Measurements from ENCODE around the gene SH2D4B. TPM values are rescaled to one million over a fixed set of nuclear protein-coding genes. Genes with fewer than 3 reads are reported as not detected.

SH2D4B gene
- total RNA-seq, 2 experiments from 2014 or later = 0.03 TPM; not detected in 1

GRCh38 chr10:80613466-80614170 is 75.9 kb downstream of the SH2D4B start:
- TF ChIP-seq EZH2phosphoT487 (IDR thresholded peaks at IDR 0.05; ENCODE audit: borderline replicate concordance, low read depth, low read length) = no peak
- TF ChIP-seq, protein P1, sequence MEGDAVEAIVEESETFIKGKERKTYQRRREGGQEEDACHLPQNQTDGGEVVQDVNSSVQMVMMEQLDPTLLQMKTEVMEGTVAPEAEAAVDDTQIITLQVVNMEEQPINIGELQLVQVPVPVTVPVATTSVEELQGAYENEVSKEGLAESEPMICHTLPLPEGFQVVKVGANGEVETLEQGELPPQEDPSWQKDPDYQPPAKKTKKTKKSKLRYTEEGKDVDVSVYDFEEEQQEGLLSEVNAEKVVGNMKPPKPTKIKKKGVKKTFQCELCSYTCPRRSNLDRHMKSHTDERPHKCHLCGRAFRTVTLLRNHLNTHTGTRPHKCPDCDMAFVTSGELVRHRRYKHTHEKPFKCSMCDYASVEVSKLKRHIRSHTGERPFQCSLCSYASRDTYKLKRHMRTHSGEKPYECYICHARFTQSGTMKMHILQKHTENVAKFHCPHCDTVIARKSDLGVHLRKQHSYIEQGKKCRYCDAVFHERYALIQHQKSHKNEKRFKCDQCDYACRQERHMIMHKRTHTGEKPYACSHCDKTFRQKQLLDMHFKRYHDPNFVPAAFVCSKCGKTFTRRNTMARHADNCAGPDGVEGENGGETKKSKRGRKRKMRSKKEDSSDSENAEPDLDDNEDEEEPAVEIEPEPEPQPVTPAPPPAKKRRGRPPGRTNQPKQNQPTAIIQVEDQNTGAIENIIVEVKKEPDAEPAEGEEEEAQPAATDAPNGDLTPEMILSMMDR (conservative IDR thresholded peaks at IDR 0.05; ENCODE audit: low read length) = no peak
- H4K20me1 ChIP-seq (ENCODE audit: insufficient read depth, low read length) = no peaks in the 10 kb centered on the region
- no peak overlapping the region for H3K27ac ChIP-seq (ENCODE audit: low read depth, low read length, poor library complexity, severe bottlenecking)
- H3K4me1 ChIP-seq (ENCODE audit: insufficient read depth, low read length, poor library complexity, severe bottlenecking) = no peaks in the 10 kb centered on the region
- H3K9me2 ChIP-seq (ENCODE audit: insufficient read depth, low read length) = no peaks in the 10 kb centered on the region
- H3K36me3 ChIP-seq (ENCODE audit: insufficient read depth, low read length) = no peaks in the 10 kb centered on the region
- no peak overlapping the region for H2AFZ ChIP-seq (ENCODE audit: low read length)
- no peak overlapping the region for H3K4me2 ChIP-seq (ENCODE audit: low read length)
- no peaks in the 10 kb centered on the region for H3K9me3 ChIP-seq (ENCODE audit: low read length)
- BruUV-seq (replicated peaks) = no TSS peak
- intact Hi-C loops (cut with micrococcal nuclease; ENCODE audit: unreplicated experiment) = no loop called here
- no peak for DNase-seq (ENCODE audit: low spot score)
- H3K4me3 ChIP-seq (ENCODE audit: low read depth, low read length, poor library complexity, severe bottlenecking) = no peak overlapping the region
- POLR2A ChIA-PET = no interaction called here
- CTCF ChIA-PET (ENCODE audit: unreplicated experiment) = no interaction called here
- H3K79me2 ChIP-seq (ENCODE audit: insufficient read depth, low read depth, low read length) = no peaks in the 10 kb centered on the region

GRCh38 chr10:80614576-80615416 is 77.1 kb downstream of the SH2D4B start:
- Histone ChIP-seq H3K4me2 (ENCODE audit: low read length) (no peak overlapping the region), H3K79me2 (ENCODE audit: insufficient read depth, low read depth, low read length) (no peaks in the 10 kb centered on the region), H3K27ac (ENCODE audit: low read depth, low read length, poor library complexity, severe bottlenecking) (no peak overlapping the region), H3K36me3 (ENCODE audit: insufficient read depth, low read length) (no peaks in the 10 kb centered on the region), H3K4me1 (ENCODE audit: insufficient read depth, low read length, poor library complexity, severe bottlenecking) (no peaks in the 10 kb centered on the region), H4K20me1 (ENCODE audit: insufficient read depth, low read length) (no peaks in the 10 kb centered on the region), H3K9me2 (ENCODE audit: insufficient read depth, low read length) (no peaks in the 10 kb centered on the region), H3K9me3 (ENCODE audit: low read length) (no peaks in the 10 kb centered on the region), H3K4me3 (ENCODE audit: low read depth, low read length, poor library complexity, severe bottlenecking) (no peak overlapping the region), H2AFZ (ENCODE audit: low read length) (no peak overlapping the region)
- ChIA-PET CTCF (ENCODE audit: unreplicated experiment) (no interaction called here), POLR2A (interaction anchor here (0.5 kb wide), 1 partner anchor 286 kb away, joined by 5 read pairs; no protein-coding TSS in a partner anchor)
- no peak for DNase-seq (ENCODE audit: low spot score)
- no TSS peak for BruUV-seq (replicated peaks)
- TF ChIP-seq EZH2phosphoT487 (IDR thresholded peaks at IDR 0.05; ENCODE audit: borderline replicate concordance, low read depth, low read length) = no peak
- TF ChIP-seq, protein P1 (conservative IDR thresholded peaks at IDR 0.05; ENCODE audit: low read length) = no peak
- intact Hi-C loops (cut with micrococcal nuclease; ENCODE audit: unreplicated experiment) = no loop called here

GRCh38 chr10:80617807-80618206 is 80.1 kb downstream of the SH2D4B start:
- no peak overlapping the region for H3K4me3 ChIP-seq (ENCODE audit: low read depth, low read length, poor library complexity, severe bottlenecking)
- intact Hi-C loops (cut with micrococcal nuclease; ENCODE audit: unreplicated experiment) = no loop called here
- no peak overlapping the region for H3K27ac ChIP-seq (ENCODE audit: low read depth, low read length, poor library complexity, severe bottlenecking)
- no peaks in the 10 kb centered on the region for H3K36me3 ChIP-seq (ENCODE audit: insufficient read depth, low read length)
- POLR2A ChIA-PET = no interaction called here
- BruUV-seq (replicated peaks) = no TSS peak
- H2AFZ ChIP-seq (ENCODE audit: low read length) = no peak overlapping the region
- H3K9me2 ChIP-seq (ENCODE audit: insufficient read depth, low read length) = no peaks in the 10 kb centered on the region
- no peaks in the 10 kb centered on the region for H4K20me1 ChIP-seq (ENCODE audit: insufficient read depth, low read length)
- H3K4me1 ChIP-seq (ENCODE audit: insufficient read depth, low read length, poor library complexity, severe bottlenecking) = no peaks in the 10 kb centered on the region
- TF ChIP-seq, protein P1 (conservative IDR thresholded peaks at IDR 0.05; ENCODE audit: low read length) = no peak
- no peak for TF ChIP-seq EZH2phosphoT487 (IDR thresholded peaks at IDR 0.05; ENCODE audit: borderline replicate concordance, low read depth, low read length)
- H3K4me2 ChIP-seq (ENCODE audit: low read length) = no peak overlapping the region
- CTCF ChIA-PET (ENCODE audit: unreplicated experiment) = no interaction called here
- no peaks in the 10 kb centered on the region for H3K79me2 ChIP-seq (ENCODE audit: insufficient read depth, low read depth, low read length)
- no peak for DNase-seq (ENCODE audit: low spot score)
- no peaks in the 10 kb centered on the region for H3K9me3 ChIP-seq (ENCODE audit: low read length)

Measured in OCI-LY7 (cell line).